ENCODE measurements around the gene AFF3.

The AFF3 gene

GRCh38 chr2:99852376-99852934 lies 289.9 kb downstream of the AFF3 start:
- DNase-seq, result no peak

DNA sequence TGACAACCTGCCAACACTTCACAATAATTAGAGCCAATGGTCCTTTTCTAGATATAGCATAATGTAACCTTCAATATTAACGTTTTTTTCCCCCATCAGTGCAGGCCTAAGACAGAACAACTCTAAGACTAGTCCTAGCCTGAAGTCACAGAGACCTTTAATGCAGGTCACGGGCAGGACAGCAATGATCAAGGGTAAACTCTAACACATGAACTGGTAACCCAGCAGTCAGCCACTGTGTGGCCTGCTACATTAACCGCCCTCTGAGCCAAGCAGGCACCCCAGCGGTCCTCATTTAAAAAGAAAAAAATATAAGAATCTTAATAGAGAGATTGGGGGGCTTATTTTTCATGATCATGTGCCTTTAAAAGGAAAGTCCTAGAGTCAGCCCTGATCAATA lies 290.6 kb downstream of the AFF3 start:
- DNase-seq, result no peak

DNA sequence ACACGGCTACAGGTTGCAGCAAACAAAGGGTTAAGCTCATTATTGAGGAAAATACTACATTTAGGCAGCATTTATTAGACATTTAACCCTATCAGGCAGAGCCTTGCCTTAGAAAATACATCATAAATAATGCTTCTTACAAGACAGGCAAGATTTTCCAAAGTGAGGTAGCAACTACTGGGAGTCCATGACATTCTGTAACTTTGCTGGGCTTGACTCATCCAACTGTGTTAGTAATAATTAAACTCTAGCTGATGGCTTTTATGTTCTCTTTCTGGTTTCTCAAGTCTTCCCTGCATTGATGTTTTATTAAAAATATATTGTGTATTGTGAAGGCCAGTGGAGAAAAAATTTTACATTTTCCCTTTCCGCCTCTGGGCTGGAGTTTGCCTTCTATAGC lies 291.3 kb downstream of the AFF3 start:
- DNase-seq, result peak; percentile 36

- DNase-seq, result no peak
Measured at GRCh38 chr2:99850084-99850710, 292.2 kb downstream of the AFF3 start.

- no peak for DNase-seq
Measured at GRCh38 chr2:99846462-99847107, 295.8 kb downstream of the AFF3 start.

DNA sequence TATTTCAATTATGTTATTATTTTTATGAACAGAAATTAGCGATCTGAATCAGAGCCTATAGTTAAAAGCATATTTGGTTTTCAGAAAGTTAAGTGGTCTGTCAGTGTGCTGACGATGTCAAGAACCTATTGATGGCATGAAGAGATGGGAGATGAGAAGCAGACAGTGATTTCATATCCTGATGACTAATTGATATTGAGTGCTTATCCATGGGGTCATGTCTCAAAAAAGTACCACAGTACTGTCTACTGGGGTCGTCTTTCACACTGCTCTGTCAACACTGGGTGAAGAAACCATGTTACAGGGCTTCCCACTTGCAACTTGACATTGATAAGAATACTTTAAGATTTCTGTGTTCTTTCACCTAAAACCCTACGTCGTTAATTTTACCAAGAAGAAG lies 297.1 kb downstream of the AFF3 start:
- peak; percentile 59 for DNase-seq

GRCh38 chr2:99842451-99842850 lies 299.9 kb downstream of the AFF3 start:
- no peak for DNase-seq

GRCh38 chr2:99841749-99842148 lies 300.6 kb downstream of the AFF3 start:
- DNase-seq, result peak; percentile 83

GRCh38 chr2:99840831-99841230 lies 301.6 kb downstream of the AFF3 start:
- no peak for DNase-seq

GRCh38 chr2:99836690-99837605 lies 305.4 kb downstream of the AFF3 start:
- peak; percentile 91 for DNase-seq

GRCh38 chr2:99834426-99834825 lies 308.0 kb downstream of the AFF3 start:
- DNase-seq, result no peak

DNA sequence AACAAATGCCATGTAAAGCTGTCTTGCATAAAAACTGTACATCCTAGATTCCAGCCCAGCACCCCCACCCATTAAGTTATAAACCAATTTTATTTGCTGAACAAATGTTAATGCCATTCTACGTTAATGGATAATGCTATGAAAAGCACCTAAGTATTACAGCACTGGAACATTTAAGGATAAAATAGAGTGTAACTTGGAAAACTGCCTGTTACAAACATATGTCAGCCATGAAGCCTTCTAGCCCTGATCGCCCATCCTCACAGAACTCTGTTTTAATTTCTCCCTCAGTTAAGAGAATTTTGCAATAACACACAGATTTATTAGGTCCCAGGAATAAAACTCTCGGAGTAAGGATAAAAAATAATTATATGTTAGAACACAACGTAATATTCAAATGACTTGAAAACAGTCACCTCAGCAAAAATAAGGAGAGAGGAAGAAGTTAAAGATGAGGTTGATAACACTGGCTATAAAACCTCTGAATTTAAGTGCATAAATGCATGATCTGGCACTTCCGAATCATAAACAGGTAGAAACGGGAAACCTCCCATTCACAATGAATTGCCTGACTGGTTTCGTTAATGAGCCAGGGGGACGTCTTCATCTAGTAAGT lies 308.7 kb downstream of the AFF3 start:
- no peak for DNase-seq

GRCh38 chr2:99832926-99833325 lies 309.5 kb downstream of the AFF3 start:
- DNase-seq, result no peak

GRCh38 chr2:99831772-99832171 lies 310.6 kb downstream of the AFF3 start:
- no peak for DNase-seq

GRCh38 chr2:99827296-99827999 lies 314.9 kb downstream of the AFF3 start:
- DNase-seq, result no peak

GRCh38 chr2:99825630-99826029 lies 316.8 kb downstream of the AFF3 start:
- DNase-seq, result no peak

- no peak for DNase-seq
Measured at GRCh38 chr2:99824758-99825157, 317.6 kb downstream of the AFF3 start.

DNA sequence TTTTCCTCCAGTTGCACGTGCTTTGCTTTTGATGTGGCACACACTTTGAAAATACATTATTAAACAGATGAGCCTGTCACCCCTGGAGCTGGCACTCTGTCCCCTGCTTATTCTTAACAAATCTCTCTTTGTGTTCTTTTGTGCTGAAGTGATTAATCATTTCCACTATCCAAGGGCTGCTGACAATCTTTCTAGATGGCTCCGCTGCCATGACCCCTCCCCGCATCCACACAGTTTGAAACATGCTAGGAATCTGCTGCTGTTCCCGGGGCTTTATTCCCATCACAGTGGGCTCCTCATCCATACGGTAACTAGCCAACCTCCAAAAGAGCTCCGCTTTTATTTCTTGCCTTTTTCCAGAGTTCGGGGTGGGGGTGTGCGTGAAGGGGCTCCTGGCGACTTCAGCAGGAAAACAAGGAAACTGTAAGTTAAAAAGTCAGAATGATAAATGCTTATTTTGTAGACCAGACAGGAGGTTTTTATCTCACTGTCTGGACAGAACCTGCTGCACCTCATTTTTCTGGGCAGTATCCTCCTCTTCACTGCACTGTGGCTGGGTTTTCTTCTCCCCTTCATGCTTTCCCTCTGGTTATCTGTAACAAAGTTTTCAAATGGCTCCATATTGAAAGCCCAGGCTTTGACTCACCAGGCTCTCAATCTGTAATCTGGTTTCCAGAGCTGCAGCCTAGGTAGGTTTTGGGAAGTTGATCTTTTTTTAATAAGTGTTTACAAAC lies 319.7 kb downstream of the AFF3 start:
- no peak for DNase-seq

DNA sequence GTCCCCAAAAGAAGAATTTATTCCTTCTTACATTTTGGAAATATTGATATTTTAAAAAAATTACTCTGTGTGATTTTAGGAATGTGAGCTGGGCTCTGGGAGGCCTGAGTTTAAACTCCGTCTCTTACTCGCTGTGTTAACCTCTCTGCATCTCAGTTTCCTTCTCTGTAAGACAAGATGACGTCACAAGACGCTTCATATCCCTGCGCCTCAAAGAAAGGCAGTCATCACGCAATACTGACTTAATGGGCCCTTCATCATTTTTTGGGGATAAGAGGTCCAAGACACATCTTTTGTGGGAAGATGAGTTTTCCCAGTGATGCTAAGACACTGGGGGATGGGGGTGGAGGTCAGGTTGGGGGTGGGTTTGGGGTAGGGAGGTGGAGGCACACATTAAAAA lies 320.4 kb downstream of the AFF3 start:
- DNase-seq, result no peak

DNA sequence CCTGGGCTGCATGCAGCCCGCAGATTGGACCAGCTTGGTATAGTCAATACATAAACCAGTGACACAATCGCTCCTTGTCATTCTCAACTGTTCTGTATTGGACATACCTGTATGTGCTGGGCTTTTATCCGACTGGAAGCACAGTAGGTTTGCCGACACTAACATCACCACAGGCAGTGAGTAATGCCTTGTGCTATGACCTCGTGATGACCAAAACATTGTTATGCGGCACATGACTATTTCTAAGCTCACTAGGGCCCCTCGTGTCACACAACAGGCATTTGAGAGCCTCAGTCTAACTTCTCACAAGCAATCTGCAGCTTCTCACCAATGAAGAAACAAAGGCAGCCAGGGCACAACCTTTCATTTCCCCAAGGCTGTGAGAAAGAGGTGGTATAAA lies 320.8 kb downstream of the AFF3 start:
- DNase-seq, result peak; percentile 68

GRCh38 chr2:99821039-99821438 lies 321.4 kb downstream of the AFF3 start:
- no peak for DNase-seq
